GM19397 (cell line): ENCODE data around the gene PGAP2.

Experiments
- ATAC-seq: cut with Tn5 transposase; IDR thresholded peaks from one replicate; pipeline ENCODE4 v1.9.1; 2021; ENCODE audit warnings: mild to moderate bottlenecking, moderate library complexity; ENCODE audit not compliant: unreplicated experiment

Gene PGAP2

GRCh38 chr11:3831378-3832239 is 23.2 kb downstream of the PGAP2 start:
- ATAC-seq: no peak

- ATAC-seq: no peak
Observed at GRCh38 chr11:3832816-3833215, 24.5 kb downstream of the PGAP2 start.

- no peak for ATAC-seq
Observed at GRCh38 chr11:3833449-3833848, 25.1 kb downstream of the PGAP2 start.

- ATAC-seq: no peak
Observed at GRCh38 chr11:3834349-3834663, 25.9 kb downstream of the PGAP2 start.

GRCh38 chr11:3834664-3835461 is 26.5 kb downstream of the PGAP2 start:
- ATAC-seq: no peak

- no peak for ATAC-seq
Observed at GRCh38 chr11:3835751-3836150, 27.4 kb downstream of the PGAP2 start.

- ATAC-seq: no peak
Observed at GRCh38 chr11:3836903-3837302, 28.5 kb downstream of the PGAP2 start.

- ATAC-seq: no peak
Observed at GRCh38 chr11:3837793-3838192, 29.4 kb downstream of the PGAP2 start.

- no peak for ATAC-seq
Observed at GRCh38 chr11:3838504-3838903, 30.1 kb downstream of the PGAP2 start.

- ATAC-seq: no peak
Observed at GRCh38 chr11:3840004-3840869, 31.9 kb downstream of the PGAP2 start.

- ATAC-seq: peak; percentile 46
Observed at GRCh38 chr11:3840870-3841425, 32.6 kb downstream of the PGAP2 start, which contains the start of gene RHOG. Gene RHOG, minus strand, starts transcription at chr11:3840959. Its CDS starts 12,821 bp downstream, at chr11:3828138.

- ATAC-seq: peak; percentile 50
Observed at GRCh38 chr11:3841426-3842350, 33.3 kb downstream of the PGAP2 start.

- ATAC-seq: no peak
Observed at GRCh38 chr11:3843326-3843725, 35.0 kb downstream of the PGAP2 start.

GRCh38 chr11:3845246-3845645 is 36.9 kb downstream of the PGAP2 start:
- no peak for ATAC-seq

GRCh38 chr11:3845670-3846069 is 37.3 kb downstream of the PGAP2 start:
- no peak for ATAC-seq

GRCh38 chr11:3849297-3849874 is 41.0 kb downstream of the PGAP2 start:
- ATAC-seq: no peak

- no peak for ATAC-seq
Observed at GRCh38 chr11:3853545-3853842, 45.1 kb downstream of the PGAP2 start.

GRCh38 chr11:3853899-3854659 is 45.7 kb downstream of the PGAP2 start:
- ATAC-seq: peak; percentile 32

- no peak for ATAC-seq
Observed at GRCh38 chr11:3854660-3854976, 46.3 kb downstream of the PGAP2 start.
